Bronchial epithelial cell (primary cell): ENCODE measurements around the gene DMXL1. TPM values are rescaled to one million over a fixed set of nuclear protein-coding genes. Genes with fewer than 3 reads are reported as not detected.
"Not testable (repeated sequence)": the region's sequence is repeated elsewhere in the genome, so short reads cannot be mapped to it uniquely, and the experiment has no call there.

Source experiments
- DNase-seq: peaks from one replicate; pipeline ENCODE4 v3.0.0-alpha.2; 2010; ENCODE audit warnings: low read depth
- FAIRE-seq: peaks from 2 replicates; lab custom pipeline; 2011; peaks lifted over from hg19 to GRCh38; lab: Jason Lieb, UNC
- H3K27me3 ChIP-seq: 2 replicates; pipeline ENCODE4 v1.5.1; 2011; ENCODE audit warnings: low read length; ENCODE audit not compliant: control insufficient read depth, insufficient read depth
- H3K36me3 ChIP-seq: 2 replicates; pipeline ENCODE4 v1.5.1; 2011; ENCODE audit warnings: low read length; ENCODE audit not compliant: control insufficient read depth, insufficient read depth
- H3K4me3 ChIP-seq: 2 replicates; pipeline ENCODE4 v1.5.1; 2011; ENCODE audit warnings: mild to moderate bottlenecking, low read depth, low read length, control low read depth
- total RNA-seq: library from RNA; depleted of rRNA; stranded (reverse); fragments of >200 nt; gene quantifications from 2 replicates; pipeline ENCODE4 v1.2.1, GENCODE V29; 2014
- TF ChIP-seq, protein P1 (sequence below): IDR thresholded peaks from 2 replicates; pipeline ENCODE4 v1.5.1; 2011; ENCODE audit warnings: mild to moderate bottlenecking, moderate library complexity, low read length, control low read depth, inconsistent platforms; ENCODE audit not compliant: insufficient read depth, severe bottlenecking

DMXL1 gene
- total RNA-seq, 1 donor from 2014 or later, result 32.1 TPM

GRCh38 chr5:119220576-119221197 lies 149.8 kb downstream of the DMXL1 start:
- TF ChIP-seq, protein P1, sequence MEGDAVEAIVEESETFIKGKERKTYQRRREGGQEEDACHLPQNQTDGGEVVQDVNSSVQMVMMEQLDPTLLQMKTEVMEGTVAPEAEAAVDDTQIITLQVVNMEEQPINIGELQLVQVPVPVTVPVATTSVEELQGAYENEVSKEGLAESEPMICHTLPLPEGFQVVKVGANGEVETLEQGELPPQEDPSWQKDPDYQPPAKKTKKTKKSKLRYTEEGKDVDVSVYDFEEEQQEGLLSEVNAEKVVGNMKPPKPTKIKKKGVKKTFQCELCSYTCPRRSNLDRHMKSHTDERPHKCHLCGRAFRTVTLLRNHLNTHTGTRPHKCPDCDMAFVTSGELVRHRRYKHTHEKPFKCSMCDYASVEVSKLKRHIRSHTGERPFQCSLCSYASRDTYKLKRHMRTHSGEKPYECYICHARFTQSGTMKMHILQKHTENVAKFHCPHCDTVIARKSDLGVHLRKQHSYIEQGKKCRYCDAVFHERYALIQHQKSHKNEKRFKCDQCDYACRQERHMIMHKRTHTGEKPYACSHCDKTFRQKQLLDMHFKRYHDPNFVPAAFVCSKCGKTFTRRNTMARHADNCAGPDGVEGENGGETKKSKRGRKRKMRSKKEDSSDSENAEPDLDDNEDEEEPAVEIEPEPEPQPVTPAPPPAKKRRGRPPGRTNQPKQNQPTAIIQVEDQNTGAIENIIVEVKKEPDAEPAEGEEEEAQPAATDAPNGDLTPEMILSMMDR, result no peak
- FAIRE-seq (no peak), DNase-seq (no peak)
- no peaks in the 10 kb centered on the region for H3K36me3 ChIP-seq
- H3K4me3 ChIP-seq, result no peak overlapping the region
- no peaks in the 10 kb centered on the region for H3K27me3 ChIP-seq

GRCh38 chr5:119221330-119221729 lies 150.4 kb downstream of the DMXL1 start:
- no peaks in the 10 kb centered on the region for H3K27me3 ChIP-seq
- DNase-seq (no peak), FAIRE-seq (no peak)
- H3K36me3 ChIP-seq, result no peaks in the 10 kb centered on the region
- TF ChIP-seq, protein P1, result no peak
- H3K4me3 ChIP-seq, result no peak overlapping the region

- FAIRE-seq, result no peak
- peak; percentile 49 for DNase-seq
Measured at GRCh38 chr5:119229950-119230349, 159.1 kb downstream of the DMXL1 start.

GRCh38 chr5:119238265-119239118 lies 167.6 kb downstream of the DMXL1 start:
- FAIRE-seq (no peak), DNase-seq (no peak)
- H3K27me3 ChIP-seq, result no peaks in the 10 kb centered on the region

More at GRCh38 chr5:119229950-119230349, 159.1 kb downstream of the DMXL1 start:
- H3K36me3 ChIP-seq, result no peaks in the 10 kb centered on the region
- H3K4me3 ChIP-seq, result no peak overlapping the region
- no peaks in the 10 kb centered on the region for H3K27me3 ChIP-seq
- TF ChIP-seq, protein P1, result no peak

DNA sequence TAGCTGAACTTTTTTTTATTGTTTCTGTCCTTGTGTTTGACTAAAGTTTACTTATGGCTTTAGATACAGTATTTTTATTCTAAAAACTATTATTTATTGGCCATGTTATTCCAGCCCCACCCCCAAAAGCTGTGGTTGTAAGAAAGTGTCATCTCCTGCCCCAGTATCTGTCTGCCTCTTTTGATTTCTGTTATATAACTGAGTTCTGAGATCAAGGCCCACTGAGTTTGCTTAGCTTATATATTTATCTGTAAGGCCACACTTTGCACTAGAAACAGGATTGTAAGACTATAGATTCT lies 168.2 kb downstream of the DMXL1 start:
- H3K36me3 ChIP-seq, result no peaks in the 10 kb centered on the region
- FAIRE-seq, result no peak
- TF ChIP-seq, protein P1, result no peak

More at GRCh38 chr5:119238265-119239118, 167.6 kb downstream of the DMXL1 start:
- H3K4me3 ChIP-seq, result no peak overlapping the region
- no peaks in the 10 kb centered on the region for H3K36me3 ChIP-seq
- TF ChIP-seq, protein P1, result no peak

GRCh38 chr5:119239826-119240225 lies 168.9 kb downstream of the DMXL1 start:
- peak; percentile 63 for DNase-seq

More for the DNA sequence above, 168.2 kb downstream of the DMXL1 start:
- no peaks in the 10 kb centered on the region for H3K27me3 ChIP-seq
- H3K4me3 ChIP-seq, result no peak overlapping the region
- DNase-seq, result no peak

More at GRCh38 chr5:119239826-119240225, 168.9 kb downstream of the DMXL1 start:
- H3K4me3 ChIP-seq, H3K27me3 ChIP-seq, H3K36me3 ChIP-seq, FAIRE-seq: not testable (repeated sequence)
